HCT116 (cell line): ENCODE data around the gene TBCD.

Experiments
- RAD21 ChIP-seq: IDR thresholded peaks from 2 replicates; pipeline ENCODE4 v1.6.1; 2012; ENCODE audit warnings: low read depth, mild to moderate bottlenecking
- SRF ChIP-seq: IDR thresholded peaks from 2 replicates; pipeline ENCODE4 v1.6.1; 2012; ENCODE audit warnings: low read depth
- TF ChIP-seq, protein P1 (sequence below), 3 experiments: fragments of 200-600 bp in 1 of 3; sonication (generic) in 1 of 3; IDR thresholded peaks in 2 of 3; conservative IDR thresholded peaks in 1 of 3; 2 replicates each; pipeline ENCODE4 v1.5.1; 2012 to 2017; ENCODE audit warnings: low read depth in 2 of 3, low read length in 2 of 3, antibody characterized with exemption in 1 of 3, borderline replicate concordance in 1 of 3, control low read depth in 1 of 3, mild to moderate bottlenecking in 1 of 3, mixed read lengths in 1 of 3, mixed run types in 1 of 3, moderate library complexity in 1 of 3; ENCODE audit not compliant: insufficient read depth in 1 of 3

DNA sequence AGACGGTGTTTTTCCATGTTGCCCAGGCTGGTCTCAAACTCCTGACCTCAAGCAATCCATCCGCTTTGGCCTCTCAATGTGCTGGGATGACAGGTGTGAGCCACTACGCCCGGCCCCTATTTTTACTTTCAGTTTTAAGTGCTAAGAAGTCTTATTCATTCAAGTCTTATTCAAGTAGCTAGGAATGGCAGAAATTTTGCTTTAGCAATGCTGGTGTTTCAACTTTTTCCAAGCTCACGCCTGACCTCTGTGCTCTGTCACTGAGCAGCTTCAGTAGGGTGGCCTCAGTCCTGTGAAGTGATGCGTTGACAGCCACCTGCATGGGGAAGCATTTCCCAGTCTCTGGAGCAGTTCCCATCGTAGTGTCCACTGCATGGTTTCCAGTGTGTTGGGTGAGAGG is 75.1 kb downstream of the TBCD start:
- TF ChIP-seq RAD21 = no peak
- no peak for TF ChIP-seq SRF
- TF ChIP-seq, protein P1, sequence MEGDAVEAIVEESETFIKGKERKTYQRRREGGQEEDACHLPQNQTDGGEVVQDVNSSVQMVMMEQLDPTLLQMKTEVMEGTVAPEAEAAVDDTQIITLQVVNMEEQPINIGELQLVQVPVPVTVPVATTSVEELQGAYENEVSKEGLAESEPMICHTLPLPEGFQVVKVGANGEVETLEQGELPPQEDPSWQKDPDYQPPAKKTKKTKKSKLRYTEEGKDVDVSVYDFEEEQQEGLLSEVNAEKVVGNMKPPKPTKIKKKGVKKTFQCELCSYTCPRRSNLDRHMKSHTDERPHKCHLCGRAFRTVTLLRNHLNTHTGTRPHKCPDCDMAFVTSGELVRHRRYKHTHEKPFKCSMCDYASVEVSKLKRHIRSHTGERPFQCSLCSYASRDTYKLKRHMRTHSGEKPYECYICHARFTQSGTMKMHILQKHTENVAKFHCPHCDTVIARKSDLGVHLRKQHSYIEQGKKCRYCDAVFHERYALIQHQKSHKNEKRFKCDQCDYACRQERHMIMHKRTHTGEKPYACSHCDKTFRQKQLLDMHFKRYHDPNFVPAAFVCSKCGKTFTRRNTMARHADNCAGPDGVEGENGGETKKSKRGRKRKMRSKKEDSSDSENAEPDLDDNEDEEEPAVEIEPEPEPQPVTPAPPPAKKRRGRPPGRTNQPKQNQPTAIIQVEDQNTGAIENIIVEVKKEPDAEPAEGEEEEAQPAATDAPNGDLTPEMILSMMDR (IDR thresholded peaks at IDR 0.05 in 2 of 3, conservative IDR thresholded peaks at IDR 0.05 in 1 of 3; ENCODE audit: borderline replicate concordance in 1 of 3, insufficient read depth in 1 of 3, low read depth in 2 of 3, low read length in 2 of 3) = no peak
